Fibroblast of skin of back (primary cell): Measurements from ENCODE around the gene PRAMEF4. TPM values are rescaled to one million over a fixed set of nuclear protein-coding genes. Genes with fewer than 3 reads are reported as not detected.
"Not testable (repeated sequence)": the region's sequence is repeated elsewhere in the genome, so short reads cannot be mapped to it uniquely, and the experiment has no call there.

Experiments used
- DNase-seq: peaks from one replicate; pipeline ENCODE4 v3.0.0-alpha.2; 2013
- polyA plus RNA-seq, 2 experiments: library from polyadenylated mRNA; unstranded; fragments of 120-200 nt; gene quantifications; one replicate each; pipeline ENCODE4 v1.2.1, GENCODE V29; 2013; ENCODE audit not compliant: insufficient read length in 2 of 2

The PRAMEF4 gene
- polyA plus RNA-seq (2013, experiment 1 of 2; ENCODE audit: insufficient read length) = not detected
- not detected for polyA plus RNA-seq (2013, experiment 2 of 2; ENCODE audit: insufficient read length)

DNA sequence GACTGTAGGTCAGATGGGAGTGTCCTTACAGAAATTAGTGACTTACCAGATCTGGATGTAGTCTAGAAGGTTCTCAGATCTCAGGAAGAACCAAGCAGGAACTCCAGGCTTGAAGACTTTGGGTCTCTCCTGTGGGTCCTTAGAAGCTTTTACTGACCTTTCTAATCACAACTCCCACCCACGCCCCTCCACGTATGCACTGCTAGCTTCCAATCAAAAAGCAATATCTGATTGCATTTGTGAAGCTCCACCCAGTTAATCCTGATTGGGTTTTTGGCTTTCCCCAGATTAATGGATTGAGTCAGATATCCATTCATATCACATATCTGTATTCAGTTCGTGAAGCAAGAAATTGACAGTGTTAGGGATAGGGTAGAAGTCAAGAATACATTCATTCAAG is at the start of gene PRAMEF4:
TSS of gene PRAMEF4 (minus strand) at position 101 of the 400 bp plus-strand sequence. CDS start 2,807 bp downstream, outside the sequence.
- DNase-seq = not testable (repeated sequence)

DNA sequence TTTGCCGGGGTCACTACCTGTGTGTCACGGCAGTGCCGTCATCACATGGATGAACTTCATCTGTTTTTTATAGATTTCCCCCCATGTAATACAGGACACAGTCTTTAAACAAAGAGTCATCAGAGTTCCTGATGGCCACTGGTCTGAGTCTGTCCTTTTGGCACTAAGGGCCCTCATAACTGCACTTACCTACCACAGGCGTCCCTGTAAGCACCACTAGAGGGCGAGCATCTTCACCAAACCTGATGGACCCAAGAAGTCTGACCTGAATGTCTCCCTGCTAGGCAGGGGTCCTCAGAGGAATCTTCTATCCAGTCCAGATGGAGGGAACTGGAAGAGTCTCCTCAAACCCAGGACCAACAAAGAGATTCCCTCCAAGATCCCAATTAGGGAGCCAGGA is 38.4 kb upstream of the PRAMEF4 start:
- DNase-seq = not testable (repeated sequence)

GRCh38 chr1:12921749-12922148 is 35.7 kb upstream of the PRAMEF4 start:
- DNase-seq = not testable (repeated sequence)

- not testable (repeated sequence) for DNase-seq
These were observed 30.3 kb upstream of the PRAMEF4 start, which contains the start of gene PRAMEF7 for GRCh38 chr1:12916310-12916709. Gene PRAMEF7 (plus strand): TSS chr1:12916610. CDS start chr1:12917693, 1,083 bp downstream.

GRCh38 chr1:12903793-12904572 is 18.0 kb upstream of the PRAMEF4 start:
- DNase-seq = not testable (repeated sequence)

DNA sequence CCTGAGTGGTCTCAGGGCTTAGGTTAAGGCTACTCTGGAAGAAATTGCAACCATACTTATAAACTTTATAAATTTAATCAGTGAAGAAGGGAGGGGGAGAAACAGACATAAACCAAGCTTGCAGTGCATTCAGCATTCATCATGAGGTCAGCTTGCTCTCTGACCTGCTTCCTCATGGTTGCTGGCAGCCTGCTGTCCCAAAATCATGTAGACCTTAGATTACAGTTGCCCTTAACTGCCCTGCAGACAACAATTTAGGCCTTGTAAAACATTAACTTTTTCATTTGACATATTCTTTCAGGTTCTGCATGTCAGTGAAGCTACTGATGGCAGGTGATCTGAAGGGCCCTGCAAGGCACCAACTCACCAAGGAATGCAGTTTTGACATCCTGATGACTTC is 13.2 kb upstream of the PRAMEF4 start:
- not testable (repeated sequence) for DNase-seq

GRCh38 chr1:12898170-12898569 is 12.2 kb upstream of the PRAMEF4 start, which contains the start of gene PRAMEF10:
Gene PRAMEF10 (minus strand): TSS chr1:12898270. CDS start chr1:12895847, 2,423 bp downstream.
- not testable (repeated sequence) for DNase-seq

GRCh38 chr1:12878453-12878852 is 7.5 kb downstream of the PRAMEF4 start:
- not testable (repeated sequence) for DNase-seq

DNA sequence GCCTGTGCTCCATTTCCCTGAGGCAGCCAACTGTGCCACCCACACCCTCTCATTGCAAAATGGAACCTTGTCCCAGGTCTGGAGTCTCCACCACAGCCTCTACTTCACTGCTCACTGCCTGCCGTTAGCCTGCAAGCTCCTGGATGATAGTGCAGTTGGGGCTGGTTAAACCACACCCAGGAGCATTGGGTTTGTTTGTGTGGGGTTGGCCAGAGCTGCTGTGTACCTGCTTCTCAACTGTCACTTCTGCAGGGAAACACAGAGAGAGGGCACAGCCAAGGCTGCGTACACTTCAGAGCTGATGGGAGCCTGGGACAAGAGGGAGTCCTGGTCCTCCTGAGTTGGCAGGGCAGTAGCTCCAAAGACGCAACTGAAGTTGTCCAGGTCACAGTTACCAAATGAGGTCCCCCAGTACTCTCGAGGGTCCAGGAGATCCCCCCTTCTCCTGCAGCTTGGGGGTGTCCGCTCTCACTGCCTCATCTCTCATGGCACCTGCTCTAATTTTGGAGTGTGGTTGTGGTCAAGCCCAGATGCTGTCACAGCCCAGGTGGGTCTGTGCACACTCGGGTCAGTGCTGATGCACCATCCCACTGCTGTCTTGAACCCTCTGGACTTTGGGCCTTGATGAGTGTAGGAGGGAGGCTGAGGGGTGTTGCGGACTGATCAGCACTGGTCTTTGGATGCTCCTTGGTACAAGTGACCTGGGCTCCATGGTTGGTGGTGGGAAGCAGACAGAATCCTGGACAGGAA is 22.7 kb downstream of the PRAMEF4 start:
- DNase-seq = not testable (repeated sequence)

GRCh38 chr1:12856786-12857185 is 29.2 kb downstream of the PRAMEF4 start, which contains the start of gene PRAMEF2:
Gene PRAMEF2 (plus strand): TSS chr1:12857086. CDS start chr1:12859010, 1,924 bp downstream.
- DNase-seq = not testable (repeated sequence)

- DNase-seq = peak; percentile 5
These were observed 34.2 kb downstream of the PRAMEF4 start for GRCh38 chr1:12851779-12852178.

DNA sequence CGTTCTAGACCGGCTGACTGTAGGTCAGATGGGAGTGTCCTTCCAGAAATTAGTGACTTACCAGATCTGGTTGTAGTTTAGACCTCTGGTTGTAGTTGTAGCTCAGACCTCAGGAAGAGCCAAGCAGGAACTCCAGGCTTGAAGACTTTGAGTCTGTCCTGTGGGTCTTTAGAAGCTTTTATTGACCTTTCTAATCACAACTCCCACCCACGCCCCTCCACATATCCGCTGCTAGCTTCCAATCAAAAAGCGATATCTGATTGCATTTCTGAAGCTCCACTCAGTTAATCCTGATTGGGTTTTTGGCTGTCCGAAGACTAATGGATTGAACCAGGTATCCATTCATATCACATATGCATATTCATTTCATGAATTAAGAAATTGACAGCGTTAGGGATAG is 37.4 kb downstream of the PRAMEF4 start, which contains the start of gene HNRNPCL1:
TSS of gene HNRNPCL1 (minus strand) at position 101 of the 400 bp plus-strand sequence. CDS start 431 bp downstream, outside the sequence.
- DNase-seq = not testable (repeated sequence)

GRCh38 chr1:12833251-12833650 is 52.8 kb downstream of the PRAMEF4 start:
- not testable (repeated sequence) for DNase-seq

DNA sequence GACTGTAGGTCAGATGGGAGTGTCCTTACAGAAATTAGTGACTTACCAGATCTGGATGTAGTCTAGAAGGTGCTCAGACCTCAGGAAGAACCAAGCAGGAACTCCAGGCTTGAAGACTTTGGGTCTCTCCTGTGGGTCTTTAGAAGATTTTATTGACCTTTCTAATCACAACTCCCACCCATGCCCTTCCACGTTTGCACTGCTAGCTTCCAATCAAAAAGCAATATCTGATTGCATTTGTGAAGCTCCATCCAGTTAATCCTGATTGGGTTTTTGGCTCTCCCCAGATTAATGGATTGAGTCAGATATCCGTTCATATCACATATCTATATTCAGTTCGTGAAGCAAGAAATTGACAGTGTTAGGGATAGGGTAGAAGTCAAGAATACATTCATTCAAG is 54.7 kb downstream of the PRAMEF4 start, which contains the start of gene PRAMEF11:
TSS of gene PRAMEF11 (minus strand) at position 101 of the 400 bp plus-strand sequence. CDS start 2,621 bp downstream, outside the sequence.
- DNase-seq = not testable (repeated sequence)
